ENCODE data around the gene ARRB1. TPM values are rescaled to one million over a fixed set of nuclear protein-coding genes. Genes with fewer than 3 reads are reported as not detected.

Gene ARRB1
- total and polyA plus RNA-seq, 10 of the 15 experiments (the other 5 are each of a cell fraction or from before 2014, with no cell fraction given): 0.39 to 12.9 (median 1.7) TPM

- H3K79me2 ChIP-seq (ENCODE audit: control insufficient read depth, insufficient read depth, low read length): peaks cover 9% of the 10 kb centered on the region
- no peak overlapping the region for H2AFZ ChIP-seq (ENCODE audit: control insufficient read depth, low read depth, low read length)
- WGBS (ENCODE audit: insufficient coverage, insufficient replicate concordance, low lambda C conversion rate, missing lambda C conversion rate): 44% methylated on average over 10 of the region's 10 CpGs
- ChIA-PET SMC1A (ENCODE audit: uncharacterized antibody, unreplicated experiment) (no interaction called here), POLR2A (interaction anchor here (0.5 kb wide), 1 partner anchor 92 kb away, joined by 5 read pairs; no protein-coding TSS in a partner anchor), CTCF (interaction anchor here (0.6 to 4.4 kb wide), 2 partner anchors 75 to 150 kb away, joined by 3 to 23 read pairs; no protein-coding TSS in a partner anchor), RAD21 (ENCODE audit: unreplicated experiment) (interaction anchor here (0.5 to 0.6 kb wide), 2 partner anchors 26 to 882 kb away, joined by 3 to 4 read pairs; no protein-coding TSS in a partner anchor)
- no TSS peak for BruUV-seq (replicated peaks)
- no peak overlapping the region for H3K4me3 ChIP-seq
- H4K20me1 ChIP-seq (ENCODE audit: control insufficient read depth, insufficient read depth): no peaks in the 10 kb centered on the region
- no peak for DNase-seq (ENCODE audit: low read depth, low spot score)
- no peaks in the 10 kb centered on the region for H3K36me3 ChIP-seq (ENCODE audit: control insufficient read depth in 2 of 2, insufficient read depth in 2 of 2, low read length in 1 of 2)
- peaks cover 8% of the 10 kb centered on the region; the same call in 1 of the 2 replicates for H3K4me1 ChIP-seq (ENCODE audit: control insufficient read depth, insufficient read depth, low read length)
- peaks cover 0 to 4% of the 10 kb centered on the region in 2 experiments; a peak in 1 of 4 replicates for H3K27me3 ChIP-seq (replicated peaks in 1 of 2; ENCODE audit: control insufficient read depth in 2 of 2, insufficient read depth in 2 of 2, low read length in 1 of 2)
- H3K27ac ChIP-seq (ENCODE audit: control insufficient read depth, insufficient read depth): no peak overlapping the region
- H3K9me3 ChIP-seq (replicated peaks; ENCODE audit: control insufficient read depth, insufficient read depth, low read length): no peaks in the 10 kb centered on the region; the same call in 2 of the 3 replicates
- no peak for TF ChIP-seq MYB (IDR thresholded peaks at IDR 0.05; ENCODE audit: borderline replicate concordance, low read depth, low read length)
- no peak for TF ChIP-seq KAT2A (conservative IDR thresholded peaks at IDR 0.05; ENCODE audit: control insufficient read depth, low read depth, low read length)
- no peak for TF ChIP-seq EP300 (IDR thresholded peaks at IDR 0.05; ENCODE audit: borderline replicate concordance in 1 of 2, control insufficient read depth in 1 of 2, low read depth in 2 of 2, low read length in 2 of 2)
- TF ChIP-seq POU2F2 (IDR thresholded peaks at IDR 0.05; ENCODE audit: borderline replicate concordance, low read depth, low read length): no peak
- in situ Hi-C loops (cut with MboI) (no loop called here), intact Hi-C loops (cut with micrococcal nuclease; ENCODE audit: unreplicated experiment) (no loop called here)
- no peak for FAIRE-seq
- ATAC-seq: no peak
- H3K9ac ChIP-seq (ENCODE audit: control insufficient read depth, insufficient read depth, low read length): no peak overlapping the region
- H3K4me2 ChIP-seq (ENCODE audit: control insufficient read depth, insufficient read depth): no peak overlapping the region
These were observed 3.6 kb upstream of the ARRB1 start for GRCh38 chr11:75355051-75355450.

DNA sequence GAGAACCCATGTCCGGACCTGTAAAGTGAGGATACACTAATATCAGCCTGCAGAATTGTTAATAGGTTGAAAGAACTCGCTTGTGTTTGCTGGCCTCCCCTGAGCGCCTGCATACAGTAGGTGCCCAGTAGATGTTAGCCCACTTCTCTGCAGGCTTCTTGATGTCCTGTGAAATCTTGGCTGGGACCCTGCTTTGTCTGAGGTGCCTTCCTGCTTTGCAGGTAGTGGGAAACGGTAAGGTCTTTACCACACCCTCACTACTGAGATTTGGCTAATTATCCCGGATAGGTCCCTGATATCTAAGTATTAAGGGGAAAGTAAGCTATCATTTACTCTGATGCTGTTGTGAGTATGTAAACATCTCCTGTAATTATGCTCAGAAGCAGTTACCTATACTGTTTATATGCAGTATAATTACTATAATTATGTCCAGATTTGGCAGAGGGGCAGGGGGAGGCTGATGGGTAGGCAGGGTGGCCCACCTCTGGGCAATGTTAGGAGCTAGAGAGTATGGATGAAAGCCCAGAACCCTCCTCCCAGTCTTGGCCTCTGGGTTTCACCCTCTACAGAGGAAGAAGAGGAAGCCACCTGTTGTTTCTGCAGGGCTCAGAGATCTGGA lies 1.2 kb upstream of the ARRB1 start:
- CTCF ChIA-PET: interaction anchor here (0.9 to 4.4 kb wide), 10 partner anchors 9 to 169 kb away, joined by 3 to 23 read pairs (median 6); no protein-coding TSS in a partner anchor
- in situ Hi-C loops (cut with MboI): no loop called here
- TF ChIP-seq, protein P1, sequence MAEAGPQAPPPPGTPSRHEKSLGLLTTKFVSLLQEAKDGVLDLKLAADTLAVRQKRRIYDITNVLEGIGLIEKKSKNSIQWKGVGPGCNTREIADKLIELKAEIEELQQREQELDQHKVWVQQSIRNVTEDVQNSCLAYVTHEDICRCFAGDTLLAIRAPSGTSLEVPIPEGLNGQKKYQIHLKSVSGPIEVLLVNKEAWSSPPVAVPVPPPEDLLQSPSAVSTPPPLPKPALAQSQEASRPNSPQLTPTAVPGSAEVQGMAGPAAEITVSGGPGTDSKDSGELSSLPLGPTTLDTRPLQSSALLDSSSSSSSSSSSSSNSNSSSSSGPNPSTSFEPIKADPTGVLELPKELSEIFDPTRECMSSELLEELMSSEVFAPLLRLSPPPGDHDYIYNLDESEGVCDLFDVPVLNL (IDR thresholded peaks at IDR 0.05; ENCODE audit: low read depth, low read length): no peak
- no peak for TF ChIP-seq PAX5 (IDR thresholded peaks at IDR 0.05; ENCODE audit: borderline replicate concordance, low read depth, low read length)
- TF ChIP-seq, protein P2, sequence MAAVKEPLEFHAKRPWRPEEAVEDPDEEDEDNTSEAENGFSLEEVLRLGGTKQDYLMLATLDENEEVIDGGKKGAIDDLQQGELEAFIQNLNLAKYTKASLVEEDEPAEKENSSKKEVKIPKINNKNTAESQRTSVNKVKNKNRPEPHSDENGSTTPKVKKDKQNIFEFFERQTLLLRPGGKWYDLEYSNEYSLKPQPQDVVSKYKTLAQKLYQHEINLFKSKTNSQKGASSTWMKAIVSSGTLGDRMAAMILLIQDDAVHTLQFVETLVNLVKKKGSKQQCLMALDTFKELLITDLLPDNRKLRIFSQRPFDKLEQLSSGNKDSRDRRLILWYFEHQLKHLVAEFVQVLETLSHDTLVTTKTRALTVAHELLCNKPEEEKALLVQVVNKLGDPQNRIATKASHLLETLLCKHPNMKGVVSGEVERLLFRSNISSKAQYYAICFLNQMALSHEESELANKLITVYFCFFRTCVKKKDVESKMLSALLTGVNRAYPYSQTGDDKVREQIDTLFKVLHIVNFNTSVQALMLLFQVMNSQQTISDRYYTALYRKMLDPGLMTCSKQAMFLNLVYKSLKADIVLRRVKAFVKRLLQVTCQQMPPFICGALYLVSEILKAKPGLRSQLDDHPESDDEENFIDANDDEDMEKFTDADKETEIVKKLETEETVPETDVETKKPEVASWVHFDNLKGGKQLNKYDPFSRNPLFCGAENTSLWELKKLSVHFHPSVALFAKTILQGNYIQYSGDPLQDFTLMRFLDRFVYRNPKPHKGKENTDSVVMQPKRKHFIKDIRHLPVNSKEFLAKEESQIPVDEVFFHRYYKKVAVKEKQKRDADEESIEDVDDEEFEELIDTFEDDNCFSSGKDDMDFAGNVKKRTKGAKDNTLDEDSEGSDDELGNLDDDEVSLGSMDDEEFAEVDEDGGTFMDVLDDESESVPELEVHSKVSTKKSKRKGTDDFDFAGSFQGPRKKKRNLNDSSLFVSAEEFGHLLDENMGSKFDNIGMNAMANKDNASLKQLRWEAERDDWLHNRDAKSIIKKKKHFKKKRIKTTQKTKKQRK (IDR thresholded peaks at IDR 0.05; ENCODE audit: low read depth, low read length): no peak
- no peak for TF ChIP-seq TAF1 (IDR thresholded peaks at IDR 0.05; ENCODE audit: borderline replicate concordance, low read depth, low read length)
- TF ChIP-seq BHLHE40 (IDR thresholded peaks at IDR 0.05; ENCODE audit: borderline replicate concordance in 1 of 2, low read depth in 2 of 2, low read length in 1 of 2): no peak
- TF ChIP-seq NR2F1 (conservative IDR thresholded peaks at IDR 0.05): no peak
- no peak for TF ChIP-seq HDAC2 (IDR thresholded peaks at IDR 0.05)

More for the DNA sequence above, 1.2 kb upstream of the ARRB1 start:
- Histone ChIP-seq H3K27ac (ENCODE audit: control insufficient read depth, insufficient read depth) (no peak overlapping the region), H3K79me2 (ENCODE audit: control insufficient read depth, insufficient read depth, low read length) (peaks cover 19% of the 10 kb centered on the region), H3K9me3 (replicated peaks; ENCODE audit: control insufficient read depth, insufficient read depth, low read length) (no peaks in the 10 kb centered on the region; the same call in 2 of the 3 replicates), H3K36me3 (ENCODE audit: control insufficient read depth in 2 of 2, insufficient read depth in 2 of 2, low read length in 1 of 2) (no peaks in the 10 kb centered on the region), H3K4me3 (peak overlapping the region; percentile 73; the same call in 1 of the 2 replicates), H4K20me1 (ENCODE audit: control insufficient read depth, insufficient read depth) (no peaks in the 10 kb centered on the region), H2AFZ (ENCODE audit: control insufficient read depth, low read depth, low read length) (peak overlapping the region; percentile 7), H3K4me1 (ENCODE audit: control insufficient read depth, insufficient read depth, low read length) (peaks cover 8% of the 10 kb centered on the region; the same call in 1 of the 2 replicates), H3K9ac (ENCODE audit: control insufficient read depth, insufficient read depth, low read length) (no peak overlapping the region; the same call in 1 of the 2 replicates), H3K4me2 (ENCODE audit: control insufficient read depth, insufficient read depth) (peak overlapping the region; percentile 92), H3K27me3 (replicated peaks in 1 of 2; ENCODE audit: control insufficient read depth in 2 of 2, insufficient read depth in 2 of 2, low read length in 1 of 2) (peaks cover 0 to 4% of the 10 kb centered on the region in 2 experiments; a peak in 1 of 4 replicates)
- FAIRE-seq (no peak), ATAC-seq (no peak), DNase-seq (ENCODE audit: low read depth, low spot score) (no peak)
- BruUV-seq (replicated peaks): TSS peak; percentile 57
- ChIA-PET POLR2A (interaction anchor here (0.6 to 1.3 kb wide), 3 partner anchors 12 to 63 kb away, joined by 3 to 6 read pairs (median 4); no protein-coding TSS in a partner anchor), RAD21 (ENCODE audit: unreplicated experiment) (interaction anchor here (0.9 to 3.3 kb wide), 6 partner anchors 10 to 92 kb away, joined by 3 to 14 read pairs (median 8); no protein-coding TSS in a partner anchor), SMC1A (ENCODE audit: uncharacterized antibody, unreplicated experiment) (interaction anchor here (0.8 to 2.4 kb wide), 6 partner anchors 9 to 72 kb away, joined by 3 to 9 read pairs (median 5); no protein-coding TSS in a partner anchor)
- intact Hi-C loops (cut with micrococcal nuclease; ENCODE audit: unreplicated experiment): no loop called here
- 20% methylated on average over 5 of the region's 5 CpGs for WGBS (ENCODE audit: insufficient coverage, insufficient replicate concordance, low lambda C conversion rate, missing lambda C conversion rate)

All from GM12878 (cell line).